Stimulated activated CD4-positive, alpha-beta T cell treated with anti-CD3 and anti-CD28 coated beads, Interleukin-12 subunit alpha, Interleukin-12 subunit beta, amount 100 ng/mL, for 4 hours (primary cell): ENCODE results near the gene RAB28.

Experiments
- DNase-seq: peaks from one replicate; pipeline ENCODE4 v3.0.0-alpha.2; 2020

The RAB28 gene

GRCh38 chr4:13367691-13368090 lies 116.4 kb downstream of the RAB28 start:
- DNase-seq: no peak

GRCh38 chr4:13367244-13367643 lies 116.9 kb downstream of the RAB28 start:
- DNase-seq: no peak

- DNase-seq: no peak
Observed at GRCh38 chr4:13365195-13365594, 118.9 kb downstream of the RAB28 start.

GRCh38 chr4:13364653-13365052 lies 119.5 kb downstream of the RAB28 start:
- no peak for DNase-seq

- no peak for DNase-seq
Observed at GRCh38 chr4:13364172-13364571, 120.0 kb downstream of the RAB28 start.

GRCh38 chr4:13359809-13360208 lies 124.3 kb downstream of the RAB28 start:
- DNase-seq: no peak

- no peak for DNase-seq
Observed at GRCh38 chr4:13355111-13355880, 128.8 kb downstream of the RAB28 start.

- no peak for DNase-seq
Observed at GRCh38 chr4:13349096-13349495, 135.0 kb downstream of the RAB28 start.

- DNase-seq: no peak
Observed at GRCh38 chr4:13348216-13348615, 135.9 kb downstream of the RAB28 start.

- no peak for DNase-seq
Observed at GRCh38 chr4:13347517-13348125, 136.5 kb downstream of the RAB28 start.

GRCh38 chr4:13344216-13344615 lies 139.9 kb downstream of the RAB28 start:
- no peak for DNase-seq

- no peak for DNase-seq
Observed at GRCh38 chr4:13340672-13341071, 143.5 kb downstream of the RAB28 start.

- DNase-seq: no peak
Observed at GRCh38 chr4:13331827-13332226, 152.3 kb downstream of the RAB28 start.

GRCh38 chr4:13329963-13330362 lies 154.2 kb downstream of the RAB28 start:
- DNase-seq: no peak

GRCh38 chr4:13329340-13329850 lies 154.7 kb downstream of the RAB28 start:
- no peak for DNase-seq

GRCh38 chr4:13328591-13328990 lies 155.5 kb downstream of the RAB28 start:
- no peak for DNase-seq

- no peak for DNase-seq
Observed at GRCh38 chr4:13327991-13328390, 156.1 kb downstream of the RAB28 start.

- no peak for DNase-seq
Observed at GRCh38 chr4:13325744-13326143, 158.4 kb downstream of the RAB28 start.

GRCh38 chr4:13323921-13324320 lies 160.2 kb downstream of the RAB28 start:
- no peak for DNase-seq

- DNase-seq: no peak
Observed at GRCh38 chr4:13322681-13323101, 161.4 kb downstream of the RAB28 start.
